GM18507 (cell line): ENCODE data around the gene CRB3.
A peak's percentile ranks its signal among the peaks of the same experiment; 100 is the strongest.
"Not testable (repeated sequence)": the region's sequence is repeated elsewhere in the genome, so short reads cannot be mapped to it uniquely, and the experiment has no call there.

ENCODE experiments used
- DNase-seq: peaks from one replicate; pipeline ENCODE4 v3.0.0; 2011; ENCODE audit warnings: low read depth; ENCODE audit not compliant: insufficient read length; ENCODE audit errors: extremely low spot score
- FAIRE-seq: peaks from 2 replicates; lab custom pipeline; 2011; peaks lifted over from hg19 to GRCh38; lab: Jason Lieb, UNC

The CRB3 gene

DNA sequence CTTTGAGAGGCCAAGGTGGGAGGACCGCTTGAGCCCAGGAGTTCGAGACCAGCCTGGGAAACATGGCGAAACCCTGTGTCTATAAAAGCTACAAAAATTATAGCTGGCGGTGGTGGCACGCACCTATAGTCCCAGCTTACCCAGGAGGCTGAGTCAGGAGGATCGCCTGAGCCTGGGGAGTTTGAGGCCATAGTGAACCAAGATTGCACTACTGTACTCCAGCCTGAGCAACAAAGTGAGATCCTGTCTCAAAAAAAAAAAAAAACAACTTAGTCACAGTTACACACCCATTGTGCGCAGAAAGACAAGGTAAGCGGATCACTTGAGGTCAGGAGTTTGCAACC, 18.2 kb downstream of the CRB3 start:
- FAIRE-seq (no peak), DNase-seq (no peak)

DNA sequence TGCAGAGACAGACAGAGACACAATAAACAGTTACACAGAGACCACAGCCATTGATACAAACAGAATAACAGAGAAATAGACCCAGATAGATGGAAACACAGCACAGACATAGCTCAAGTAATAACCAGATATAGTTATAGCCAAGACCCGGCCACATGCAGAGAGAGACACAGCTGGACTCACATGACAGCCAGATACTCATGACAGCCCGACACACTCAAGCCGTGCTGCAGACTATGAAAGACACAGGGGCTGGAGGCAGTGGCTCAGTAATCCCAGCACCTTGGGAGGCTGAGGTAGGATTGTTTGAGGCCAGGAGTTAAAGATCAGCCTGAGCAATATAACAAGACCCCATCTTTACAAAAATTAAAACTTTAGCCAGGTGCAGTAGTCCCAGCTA, 19.2 kb downstream of the CRB3 start:
- FAIRE-seq (no peak), DNase-seq (no peak)

DNA sequence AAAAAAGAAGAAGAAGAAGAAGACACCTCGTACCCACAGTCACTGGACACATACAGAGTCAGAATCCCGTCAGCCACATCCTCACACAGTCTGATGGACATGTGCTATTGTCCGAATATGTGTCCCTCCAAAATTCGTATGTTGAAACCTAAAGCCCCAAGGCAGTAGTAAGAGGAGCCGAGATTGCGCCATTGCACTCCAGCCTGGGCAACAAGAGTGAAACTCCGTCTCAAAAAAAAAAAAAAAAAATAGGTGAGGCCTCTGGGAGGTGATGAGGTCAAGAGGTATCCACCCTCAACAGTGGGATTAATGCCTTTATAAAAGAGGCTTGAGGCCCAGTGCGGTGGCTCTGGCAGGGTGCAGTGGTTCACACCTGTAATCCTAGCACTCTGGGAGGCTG, 20.2 kb downstream of the CRB3 start:
- no peak for DNase-seq
- no peak for FAIRE-seq

DNA sequence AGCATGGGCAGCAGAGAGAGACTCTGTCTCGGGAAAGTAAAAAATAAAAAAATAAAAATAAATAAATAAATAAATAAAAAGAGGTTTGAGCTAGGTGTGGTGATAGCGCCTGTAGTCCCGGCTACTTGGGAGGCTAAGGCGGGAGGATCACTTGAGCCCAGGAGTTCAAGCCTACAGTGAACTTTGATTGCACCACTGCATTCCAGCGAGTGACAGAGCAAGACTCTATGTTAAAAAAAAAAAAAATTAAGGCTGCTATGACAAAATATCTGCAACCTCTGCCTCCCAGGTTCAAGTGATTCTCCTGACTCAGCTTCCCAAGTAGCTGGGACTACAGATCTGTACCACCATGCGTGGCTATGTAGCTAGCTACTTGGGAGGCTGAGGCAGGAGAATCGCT, 20.8 kb downstream of the CRB3 start:
- DNase-seq (no peak), FAIRE-seq (no peak)

DNA sequence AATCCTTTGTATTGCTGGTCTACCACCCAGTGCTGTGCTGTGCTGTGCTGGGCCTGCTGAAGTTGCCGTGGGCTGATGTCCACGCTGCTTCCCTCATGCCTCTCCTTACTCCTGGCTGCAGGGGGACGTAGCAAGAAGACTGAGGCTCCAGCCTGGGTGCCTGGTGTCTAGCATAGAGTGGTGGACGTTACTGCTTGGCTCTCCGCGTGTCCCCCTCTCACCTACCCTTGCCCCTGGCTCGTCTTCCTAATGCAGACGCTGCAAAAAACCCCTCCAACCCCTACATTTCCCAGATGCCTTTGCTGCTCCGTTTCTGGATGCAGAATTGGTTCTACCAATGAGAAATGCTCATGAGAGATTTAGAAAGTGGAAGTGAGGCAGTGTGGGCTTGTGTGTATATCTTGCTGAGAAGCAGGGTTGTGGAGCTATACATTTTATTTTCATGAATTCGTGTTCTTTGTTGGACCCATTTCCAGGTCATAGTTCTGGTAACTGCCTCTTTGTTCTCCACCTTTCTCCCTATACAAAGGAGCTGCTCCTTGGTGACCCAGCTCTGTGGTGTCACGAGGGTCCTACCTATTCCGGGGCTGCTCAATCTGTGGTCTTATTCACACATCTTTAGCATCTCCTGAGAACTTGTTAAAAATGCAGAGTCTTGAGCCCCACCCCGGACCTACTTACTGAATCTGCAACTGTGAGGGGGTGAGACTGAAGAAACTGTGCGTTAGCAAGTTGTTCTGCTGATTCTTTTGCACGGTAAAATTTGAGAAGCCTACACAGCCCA, 25.4 kb downstream of the CRB3 start:
- DNase-seq: peak; percentile 40
- FAIRE-seq: peak; percentile 97

DNA sequence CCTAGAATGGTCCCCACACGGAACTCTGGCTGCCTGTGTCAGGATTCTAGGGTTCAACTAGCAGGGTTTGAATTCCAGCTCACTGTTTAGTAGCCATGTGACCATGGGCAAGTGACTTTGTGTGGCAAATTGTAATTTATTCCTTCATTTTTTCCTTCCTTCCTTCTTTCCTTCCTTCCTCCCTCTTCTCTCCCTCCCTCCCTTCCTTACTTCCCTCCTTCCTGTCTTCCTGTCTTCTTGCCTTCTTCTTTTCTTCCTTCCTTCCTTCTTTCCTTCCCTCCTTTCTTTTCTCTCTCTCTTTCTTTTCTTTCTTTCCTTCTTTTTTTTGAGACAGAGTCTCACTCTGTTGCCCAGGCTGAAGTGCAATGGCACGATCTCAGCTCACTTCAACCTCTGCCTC, 26.1 kb downstream of the CRB3 start:
- FAIRE-seq (no peak), DNase-seq (no peak)

DNA sequence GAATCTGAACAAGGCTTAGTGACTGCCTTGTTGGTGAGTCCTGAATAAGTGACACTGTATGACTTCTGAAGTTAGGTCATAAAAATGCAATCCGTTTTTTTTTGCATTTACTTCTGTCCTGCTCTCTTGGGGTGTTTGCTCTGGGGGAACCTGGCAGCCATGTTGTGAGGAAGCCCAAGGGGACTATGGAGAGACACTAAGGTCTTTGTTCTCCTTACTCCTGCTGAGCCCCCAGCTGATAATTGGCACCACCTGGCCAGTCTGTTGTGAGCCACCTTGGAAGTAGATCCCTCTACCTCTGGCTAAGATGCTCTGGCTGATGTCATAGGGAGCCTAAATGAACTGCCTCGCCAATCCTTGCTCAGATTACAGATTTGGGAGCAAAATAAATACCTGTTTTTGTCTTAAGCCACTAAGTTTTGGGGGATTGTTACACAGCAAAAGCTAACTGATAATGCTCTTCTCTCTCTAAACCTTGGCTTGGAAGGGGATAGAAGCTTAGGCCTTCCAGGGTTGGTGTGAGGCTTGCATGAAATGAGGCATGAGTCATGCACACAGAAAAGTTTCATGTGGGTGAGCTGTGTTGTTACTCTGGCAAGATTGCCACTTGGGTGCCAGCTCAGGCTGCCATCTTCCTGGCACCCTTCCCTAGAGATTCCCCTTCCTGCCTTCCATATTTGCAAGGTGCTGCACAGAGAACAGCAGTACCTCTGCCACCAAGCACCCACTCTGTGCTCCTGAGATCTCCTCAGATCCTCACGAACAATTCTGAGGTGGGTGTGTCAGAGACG, 27.9 kb downstream of the CRB3 start:
- no peak for DNase-seq
- no peak for FAIRE-seq

DNA sequence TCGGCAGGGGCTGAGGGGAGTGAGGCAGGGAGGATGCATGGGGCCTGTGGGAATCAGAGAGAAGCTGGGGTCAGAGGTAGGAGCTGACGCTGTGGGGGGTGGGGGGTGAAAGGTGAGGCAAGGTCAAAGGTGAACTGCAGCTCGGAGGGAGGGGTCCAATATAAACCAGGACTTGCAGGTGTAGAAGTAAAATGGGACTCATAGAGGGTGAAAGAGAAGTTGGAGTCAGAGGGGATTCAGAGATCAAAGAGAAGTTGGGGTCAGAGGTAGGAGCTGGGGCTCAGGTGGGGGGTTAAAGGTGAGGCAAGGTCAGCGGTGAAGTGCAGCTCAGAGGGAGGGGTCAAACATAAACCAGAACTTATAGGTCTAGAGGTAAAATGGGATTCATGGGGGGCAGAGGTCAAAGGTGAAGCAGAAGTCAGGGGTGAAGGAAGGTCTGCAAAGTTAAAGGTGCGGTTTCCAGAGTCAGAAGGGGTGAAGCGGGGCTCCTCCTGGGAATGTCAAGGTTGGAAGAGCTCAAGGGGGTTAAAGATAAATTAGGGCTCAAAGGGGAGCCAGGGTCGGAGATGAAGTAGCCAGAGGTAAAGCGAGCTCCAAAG, 30.5 kb downstream of the CRB3 start:
- FAIRE-seq: no peak
- no peak for DNase-seq

DNA sequence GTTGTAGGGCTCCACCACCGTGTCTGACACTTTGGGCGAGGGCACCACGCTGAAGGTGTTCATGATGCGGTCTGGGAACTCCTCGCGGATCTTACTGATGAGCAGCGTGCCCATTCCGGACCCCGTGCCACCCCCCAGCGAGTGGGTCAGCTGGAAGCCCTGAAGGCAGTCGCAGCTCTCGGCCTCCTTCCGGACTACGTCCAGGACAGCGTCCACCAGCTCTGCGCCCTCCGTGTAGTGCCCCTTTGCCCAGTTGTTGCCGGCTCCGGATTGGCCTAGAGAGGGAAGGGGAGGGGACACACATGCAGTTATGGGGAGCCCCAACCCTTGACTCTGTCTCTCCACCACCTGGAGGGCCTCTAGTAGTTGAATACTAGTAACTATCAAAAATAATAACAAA, 31.9 kb downstream of the CRB3 start:
- no peak for DNase-seq
- no peak for FAIRE-seq

DNA sequence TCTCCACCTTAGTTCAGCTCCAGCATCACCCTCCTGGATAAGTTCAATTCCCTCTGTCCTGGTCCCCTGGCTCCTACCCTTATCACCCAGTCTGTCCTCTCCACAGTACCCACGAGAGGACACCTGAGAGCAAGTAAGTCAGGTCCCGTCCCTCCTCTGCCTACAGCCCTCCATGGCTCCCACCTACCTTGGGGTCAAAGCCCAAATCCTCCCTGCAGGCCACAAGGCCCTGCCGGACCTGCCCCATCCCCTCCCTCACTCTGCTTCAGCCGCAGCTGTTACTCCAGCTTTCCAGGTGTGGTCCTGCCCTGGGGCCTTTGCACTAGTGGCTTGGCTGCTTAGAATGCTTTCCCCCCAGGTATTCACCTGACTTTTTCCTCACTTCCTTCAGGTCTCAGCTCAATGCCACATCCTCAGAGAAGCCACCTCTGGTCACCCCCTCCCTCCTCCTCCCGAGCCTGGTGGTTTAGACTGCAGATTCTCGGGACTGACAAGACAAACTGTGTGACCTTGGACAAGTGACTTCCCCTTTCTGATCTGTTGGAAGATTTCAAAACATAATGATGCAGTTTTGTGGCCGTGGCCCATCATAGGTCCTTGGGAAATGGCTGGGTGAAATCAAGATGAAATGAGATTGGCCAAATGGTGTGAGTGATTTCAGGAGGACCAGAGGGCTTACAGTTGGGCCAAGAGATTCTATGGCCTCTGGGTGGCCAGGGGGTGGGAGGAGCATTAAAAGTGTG, 34.4 kb downstream of the CRB3 start:
- no peak for FAIRE-seq
- DNase-seq: no peak

DNA sequence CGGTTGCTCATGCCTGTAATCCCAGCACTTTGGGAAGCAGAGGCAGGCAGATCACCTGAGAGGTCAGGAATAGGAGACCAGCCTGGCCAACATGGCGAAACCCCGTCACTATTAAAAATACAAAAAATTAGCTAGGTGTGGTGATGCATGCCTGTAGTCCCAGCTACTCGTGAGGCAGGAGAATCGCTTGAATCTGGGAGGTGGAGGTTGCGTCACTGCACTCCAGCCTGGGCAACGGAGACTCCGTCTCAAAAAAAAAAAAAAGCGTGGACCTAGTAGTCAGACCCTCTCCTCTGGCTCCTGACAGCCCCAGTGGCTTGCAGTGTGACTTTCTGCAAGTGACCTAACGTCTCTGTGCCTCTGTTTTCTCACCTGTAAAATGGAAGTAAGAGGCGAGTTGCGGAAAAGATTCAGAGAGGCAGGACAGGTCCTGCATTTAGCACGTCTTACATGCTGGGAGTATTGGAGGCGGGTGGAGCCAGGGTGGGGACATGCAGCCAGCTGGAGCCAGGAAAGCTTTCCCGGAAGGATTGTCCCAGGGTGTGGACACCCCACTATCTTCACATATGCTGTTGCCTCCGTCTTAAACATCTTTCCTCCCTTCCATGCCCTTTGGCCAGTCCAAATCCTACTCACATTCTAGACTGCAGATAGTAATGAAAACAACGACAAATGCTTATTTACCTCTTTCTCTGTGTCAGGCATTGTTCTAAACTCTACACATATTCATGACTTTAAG, 35.1 kb downstream of the CRB3 start:
- FAIRE-seq: no peak
- no peak for DNase-seq

DNA sequence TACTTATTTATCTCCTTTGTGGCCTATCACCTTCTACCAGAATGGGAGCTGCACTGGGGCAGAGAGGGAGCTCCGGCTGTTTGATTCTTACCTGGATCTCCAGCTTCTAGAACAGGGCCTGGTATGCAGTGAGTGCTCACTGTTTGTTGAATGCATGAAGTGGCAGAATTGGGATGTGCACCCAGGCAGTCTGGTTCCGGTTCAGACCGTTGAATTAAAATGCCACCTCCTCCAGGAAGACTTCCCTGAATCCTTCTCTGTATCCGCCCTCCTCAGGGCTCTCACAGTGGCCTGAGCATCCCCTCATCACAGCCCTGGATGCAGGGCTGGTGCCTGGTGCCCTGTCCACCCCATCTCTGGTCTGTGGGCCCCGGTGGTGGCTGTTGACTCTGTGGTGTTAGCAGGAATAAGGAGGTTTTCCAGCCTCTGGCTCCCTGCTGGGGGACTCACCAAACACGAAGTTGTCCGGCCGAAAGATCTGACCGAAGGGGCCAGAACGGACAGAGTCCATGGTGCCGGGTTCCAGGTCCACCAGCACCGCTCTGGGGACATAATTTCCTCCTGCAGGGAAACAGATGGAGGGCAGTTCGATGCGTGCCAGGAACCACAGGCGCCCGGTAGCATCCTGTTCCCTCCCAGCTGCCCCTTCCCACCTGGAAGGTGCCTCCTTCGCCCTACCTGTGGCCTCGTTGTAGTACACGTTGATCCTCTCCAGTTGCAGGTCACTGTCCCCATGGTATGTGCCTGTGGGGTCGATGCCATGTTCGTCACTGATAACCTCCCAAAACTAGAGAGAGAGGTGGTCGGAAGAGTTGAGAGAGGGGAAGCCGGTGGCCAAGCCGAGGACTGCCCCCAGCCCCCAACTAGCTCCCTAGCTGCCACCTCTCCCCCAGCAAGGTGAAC, 37.0 kb downstream of the CRB3 start:
- DNase-seq: no peak
- no peak for FAIRE-seq

DNA sequence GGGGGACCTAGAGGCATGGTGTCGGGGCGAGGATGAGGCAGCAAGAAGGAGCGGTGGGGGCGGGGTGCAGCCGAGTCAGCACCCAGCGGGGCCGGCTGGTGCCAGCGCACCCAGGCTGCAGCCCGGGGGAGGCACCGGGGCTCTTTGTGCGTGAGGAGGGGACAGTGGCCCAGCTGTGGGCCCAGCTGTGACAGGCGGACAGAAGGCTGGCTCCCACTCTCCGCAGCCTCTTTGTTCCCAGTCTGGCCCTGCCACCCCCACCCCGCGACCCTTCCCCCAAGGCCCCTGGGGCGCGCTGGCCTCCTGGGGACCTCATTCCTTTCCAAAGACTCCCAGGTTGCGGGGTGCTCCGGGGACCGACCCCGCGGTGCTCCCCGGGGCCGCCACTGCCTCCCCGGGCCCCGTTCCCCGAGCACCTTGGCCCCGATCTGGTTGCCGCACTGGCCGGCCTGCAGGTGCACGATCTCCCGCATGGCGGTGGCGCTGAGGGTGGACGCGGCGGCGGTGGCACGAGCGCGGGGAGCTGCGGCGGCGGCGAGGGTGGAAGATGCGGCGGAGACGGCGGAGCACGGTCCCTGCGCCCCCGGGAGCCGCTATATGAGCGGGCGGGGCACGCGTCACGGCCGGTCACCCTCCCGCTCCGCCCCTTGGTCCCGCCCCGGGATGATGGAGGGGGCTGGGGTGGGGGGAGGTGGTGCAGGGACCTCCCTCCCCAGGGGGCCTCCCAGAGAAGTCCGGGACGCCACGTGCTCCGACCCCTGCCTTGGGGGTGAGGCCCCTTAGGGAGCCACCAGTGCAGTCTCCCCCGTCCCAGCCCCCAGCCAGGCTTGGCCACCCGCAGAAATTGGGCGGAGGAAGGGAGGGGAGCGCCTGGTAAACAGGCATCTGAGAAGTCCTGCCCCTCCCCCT, 37.9 kb downstream of the CRB3 start, which contains the start of gene TUBB4A:
TSS of gene TUBB4A (minus strand) at position 570 of the 909 bp plus-strand sequence. CDS start at position 473, 97 bp downstream.
- FAIRE-seq (no peak), DNase-seq (no peak)

DNA sequence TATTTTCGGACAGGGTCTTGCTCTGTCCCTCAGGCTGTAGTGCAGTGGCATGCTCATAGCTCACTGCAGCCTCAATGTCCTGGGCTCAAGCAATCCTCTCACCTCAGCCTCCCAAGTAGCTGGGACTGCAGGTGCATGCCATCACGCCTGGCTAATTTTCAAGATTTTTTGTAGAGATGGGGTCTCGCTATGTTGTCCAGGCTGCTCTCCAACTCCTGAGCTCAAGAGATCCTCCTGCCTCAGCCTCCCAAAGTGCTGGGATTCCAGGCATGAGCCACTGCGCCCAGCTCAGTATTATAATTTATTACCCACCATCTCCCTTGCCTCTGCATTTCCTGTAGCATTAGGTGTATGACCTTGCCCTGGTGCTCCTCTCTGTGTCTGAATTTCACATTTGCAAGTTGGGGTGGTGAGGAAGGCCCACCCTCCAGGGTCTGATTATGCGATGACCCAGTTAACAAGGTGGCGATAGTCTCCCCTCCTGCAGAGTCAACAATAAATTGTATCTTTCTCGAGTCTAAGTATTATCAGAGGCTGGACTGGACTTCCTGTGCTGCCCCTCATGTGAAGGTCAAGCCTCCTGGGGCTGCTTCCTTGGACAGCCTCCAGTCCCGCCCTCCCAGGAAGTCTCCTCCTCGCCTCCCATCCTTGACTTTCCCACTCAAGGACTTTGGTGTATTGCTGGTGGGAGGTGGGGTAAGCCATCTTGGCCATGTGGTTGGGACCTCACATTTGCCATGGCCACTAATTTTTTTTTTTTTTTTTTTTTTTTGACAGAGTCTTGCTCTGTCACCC, 39.5 kb downstream of the CRB3 start:
- FAIRE-seq: no peak

DNA sequence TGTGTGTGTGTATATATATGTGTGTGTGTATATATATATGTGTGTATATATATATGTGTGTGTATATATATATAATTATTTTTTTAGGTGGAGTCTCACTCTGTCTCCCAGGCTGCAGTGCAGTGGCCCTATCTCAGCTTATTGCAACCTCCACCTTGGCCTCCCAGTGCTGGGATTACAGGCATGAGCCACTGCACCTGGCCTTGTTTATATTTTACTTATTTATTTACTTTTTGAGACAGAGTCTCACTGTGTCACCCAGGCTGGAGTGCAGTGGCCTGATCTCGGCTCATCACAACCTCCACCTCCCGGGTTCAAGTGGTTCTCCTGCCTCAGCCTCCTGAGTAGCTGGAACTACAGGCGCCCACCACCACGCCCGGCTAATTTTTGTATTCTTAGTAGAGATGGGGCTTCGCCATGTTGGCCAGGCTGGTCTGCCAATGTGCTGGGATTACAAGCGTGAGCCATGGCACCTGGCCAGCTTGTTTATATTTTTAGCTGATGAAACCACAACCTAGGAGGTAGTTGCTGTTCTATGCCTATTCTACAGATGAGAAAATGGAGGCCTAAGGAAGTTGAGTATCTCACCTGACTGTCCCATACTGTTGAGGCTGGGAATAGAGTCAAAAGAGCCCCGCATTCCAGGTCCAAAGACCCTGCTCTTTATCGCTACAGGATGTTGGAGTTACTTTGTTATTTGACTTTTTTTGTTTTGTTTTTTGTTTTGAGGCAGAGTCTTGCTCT, 44.1 kb downstream of the CRB3 start:
- not testable (repeated sequence) for FAIRE-seq, DNase-seq

More for the DNA sequence above, 39.5 kb downstream of the CRB3 start:
- no peak for DNase-seq
